H1 (cell line): ENCODE data around the gene ALPL. TPM values are rescaled to one million over a fixed set of nuclear protein-coding genes. Genes with fewer than 3 reads are reported as not detected.

Experiments
- CHD1 ChIP-seq: IDR thresholded peaks from 2 replicates; pipeline ENCODE4 v1.6.1; 2012; ENCODE audit warnings: low read depth, low read length, improper control_type of control experiment
- EP300 ChIP-seq, 2 experiments: IDR thresholded peaks; 1 replicate in 1 of 2; 2 replicates in 1 of 2; pipeline ENCODE4 v1.6.1; 2011 to 2012; ENCODE audit warnings: low read depth in 2 of 2, low read length in 2 of 2, mild to moderate bottlenecking in 2 of 2, borderline replicate concordance in 1 of 2, inconsistent platforms in 1 of 2, moderate library complexity in 1 of 2
- GTF2F1 ChIP-seq: IDR thresholded peaks from 2 replicates; pipeline ENCODE4 v1.6.1; 2012; ENCODE audit warnings: low read depth, low read length, improper control_type of control experiment, borderline replicate concordance
- HDAC2 ChIP-seq, 2 experiments: fragments of 300-600 bp in 1 of 2; sonication (generic) in 1 of 2; IDR thresholded peaks; 2 replicates each; pipeline ENCODE4 v1.6.1; 2011 to 2012; ENCODE audit warnings: low read depth in 2 of 2, low read length in 2 of 2, mild to moderate bottlenecking in 2 of 2, moderate library complexity in 2 of 2, borderline replicate concordance in 1 of 2, inconsistent platforms in 1 of 2
- POU5F1 ChIP-seq: IDR thresholded peaks from 2 replicates; pipeline ENCODE4 v1.6.1; 2011; ENCODE audit warnings: low read depth, mild to moderate bottlenecking, low read length, moderate library complexity
- RXRA ChIP-seq: IDR thresholded peaks from 2 replicates; pipeline ENCODE4 v1.6.1; 2011; ENCODE audit warnings: low read depth, mild to moderate bottlenecking, low read length, moderate library complexity; ENCODE audit not compliant: insufficient read depth
- SAP30 ChIP-seq: fragments of 300-600 bp; sonication (generic); IDR thresholded peaks from 2 replicates; pipeline ENCODE4 v1.7.1; 2012; ENCODE audit warnings: low read length, moderate library complexity, mild to moderate bottlenecking, inconsistent platforms; ENCODE audit not compliant: insufficient read depth, insufficient replicate concordance
- SIN3A ChIP-seq, 2 experiments: IDR thresholded peaks in 1 of 2; conservative IDR thresholded peaks in 1 of 2; 2 replicates each; pipeline ENCODE4 v1.6.1; 2011 to 2012; ENCODE audit warnings: low read length in 2 of 2, improper control_type of control experiment in 1 of 2, low read depth in 1 of 2, mild to moderate bottlenecking in 1 of 2
- SP4 ChIP-seq: IDR thresholded peaks from 2 replicates; pipeline ENCODE4 v1.6.1; 2012; ENCODE audit warnings: low read length, inconsistent platforms
- ZNF274 ChIP-seq: IDR thresholded peaks from 2 replicates; pipeline ENCODE4 v1.7.0; 2012; ENCODE audit warnings: low read length, borderline replicate concordance; ENCODE audit errors: extremely low read depth
- polyA plus RNA-seq, 7 experiments: library from polyadenylated mRNA; depleted of rRNA in 3 of 7; stranded (reverse) in 5 of 7; unstranded in 2 of 7; fragments of >200 nt in 5 of 7; fragments of 200-250 nt in 2 of 7; gene quantifications; 1 replicate in 5 of 7; 2 replicates in 1 of 7; 4 replicates in 1 of 7; pipeline versions ENCODE4 v1.2.1 to v1.2.3, GENCODE V29; 2011 to 2013; ENCODE audit warnings: missing spikeins in 2 of 7, mixed read lengths in 2 of 7
- total RNA-seq: library from RNA; stranded (reverse); fragmentation: NEBNext Ultra II Directional; extraction: Animal tissue kit (Norgen Biotek cat#: 25700); gene quantifications from 2 replicates; pipeline ENCODE4 v1.2.1, GENCODE V29; 2021

Gene ALPL
- total and polyA plus RNA-seq, 2 of the 8 experiments (the other 6 are each of a cell fraction or from before 2014, with no cell fraction given), result 175 to 362 TPM

- no peak for TF ChIP-seq RXRA
- TF ChIP-seq SP4, result no peak
- no peak for TF ChIP-seq POU5F1
- TF ChIP-seq EP300 (IDR thresholded peaks at IDR 0.05; ENCODE audit: borderline replicate concordance in 1 of 2, low read depth in 2 of 2, low read length in 2 of 2), result no peak
- no peak for TF ChIP-seq GTF2F1
- no peak for TF ChIP-seq SAP30
- TF ChIP-seq CHD1, result no peak
- TF ChIP-seq HDAC2 (IDR thresholded peaks at IDR 0.05; ENCODE audit: borderline replicate concordance in 1 of 2, low read depth in 2 of 2, low read length in 2 of 2), result no peak
- no peak for TF ChIP-seq ZNF274
- TF ChIP-seq SIN3A (conservative IDR thresholded peaks at IDR 0.05 in 1 of 2, IDR thresholded peaks at IDR 0.05 in 1 of 2; ENCODE audit: low read depth in 1 of 2, low read length in 2 of 2), result no peak
Measured at GRCh38 chr1:21576031-21576797, 67.0 kb downstream of the ALPL start (continued).
